Thyroid gland (tissue), 4 donors: Measurements from ENCODE around the gene SH3BP1. TPM values are rescaled to one million over a fixed set of nuclear protein-coding genes. Genes with fewer than 3 reads are reported as not detected.
"Not testable (repeated sequence)": the region's sequence is repeated elsewhere in the genome, so short reads cannot be mapped to it uniquely, and the experiment has no call there.

Experiments
- DNase-seq, 2 donors: peaks; one replicate each; pipeline ENCODE4 v3.0.0-alpha.2; 2019
- H3K27ac ChIP-seq, 3 donors: fragments of 200-600 bp; sonication (generic); 1 replicate in 2 of 3; 2 replicates in 1 of 3; pipeline ENCODE4 v1.5.1; 2016 to 2019; ENCODE audit warnings: mild to moderate bottlenecking in 1 of 3, moderate library complexity in 1 of 3
- H3K27me3 ChIP-seq: fragments of 200-600 bp; sonication (generic); one replicate; pipeline ENCODE4 v1.5.1; 2019
- H3K36me3 ChIP-seq, 2 donors: fragments of 200-600 bp; sonication (generic); one replicate each; pipeline ENCODE4 v1.5.1; 2016 to 2019
- H3K4me1 ChIP-seq, 2 donors: fragments of 200-600 bp; sonication (generic); one replicate each; pipeline ENCODE4 v1.5.1; 2017 to 2019
- H3K4me3 ChIP-seq, 3 donors: fragments of 200-600 bp; sonication (generic); replicated peaks in 1 of 3; 1 replicate in 2 of 3; 2 replicates in 1 of 3; pipeline ENCODE4 v1.5.1; 2016; ENCODE audit warnings: mild to moderate bottlenecking in 1 of 3
- H3K9me3 ChIP-seq: fragments of 200-600 bp; sonication (generic); one replicate; pipeline ENCODE4 v1.5.1; 2017
- POLR2A ChIP-seq, 2 donors: fragments of 450-650 bp; IDR thresholded peaks; one replicate each; pipeline ENCODE4 v1.6.1; 2017; ENCODE audit warnings: antibody characterized with exemption in 2 of 2, mild to moderate bottlenecking in 2 of 2, moderate library complexity in 1 of 2
- WGBS, 2 donors: methylation state at CpG; one replicate each; pipeline ENCODE4 v1.1.5; 2017; 5-methylcytosine and 5-hydroxymethylcytosine counted together
- intact Hi-C: fragments of 100-400 bp; cut with DNase I; formaldehyde crosslinking; loops from one replicate; pipeline ENCODE4 v1.15.1; 2023
- total RNA-seq, 4 donors: library from RNA; depleted of rRNA; stranded (reverse); fragments of >200 nt; gene quantifications; one replicate each; pipeline ENCODE4 v1.2.3, GENCODE V29; 2016
- TF ChIP-seq, protein P1 (sequence below), 6 experiments: fragments of 200-600 bp in 3 of 6; fragments of 450-650 bp in 3 of 6; sonication (generic) in 3 of 6; IDR thresholded peaks; one replicate each; pipeline ENCODE4 v1.5.1; 2016 to 2019; ENCODE audit warnings: antibody characterized with exemption in 6 of 6, mild to moderate bottlenecking in 2 of 6, inconsistent platforms in 1 of 6, moderate library complexity in 1 of 6

Gene SH3BP1
- total RNA-seq, 4 donors from 2014 or later: 0.81 to 10.1 (median 3.3) TPM

DNA sequence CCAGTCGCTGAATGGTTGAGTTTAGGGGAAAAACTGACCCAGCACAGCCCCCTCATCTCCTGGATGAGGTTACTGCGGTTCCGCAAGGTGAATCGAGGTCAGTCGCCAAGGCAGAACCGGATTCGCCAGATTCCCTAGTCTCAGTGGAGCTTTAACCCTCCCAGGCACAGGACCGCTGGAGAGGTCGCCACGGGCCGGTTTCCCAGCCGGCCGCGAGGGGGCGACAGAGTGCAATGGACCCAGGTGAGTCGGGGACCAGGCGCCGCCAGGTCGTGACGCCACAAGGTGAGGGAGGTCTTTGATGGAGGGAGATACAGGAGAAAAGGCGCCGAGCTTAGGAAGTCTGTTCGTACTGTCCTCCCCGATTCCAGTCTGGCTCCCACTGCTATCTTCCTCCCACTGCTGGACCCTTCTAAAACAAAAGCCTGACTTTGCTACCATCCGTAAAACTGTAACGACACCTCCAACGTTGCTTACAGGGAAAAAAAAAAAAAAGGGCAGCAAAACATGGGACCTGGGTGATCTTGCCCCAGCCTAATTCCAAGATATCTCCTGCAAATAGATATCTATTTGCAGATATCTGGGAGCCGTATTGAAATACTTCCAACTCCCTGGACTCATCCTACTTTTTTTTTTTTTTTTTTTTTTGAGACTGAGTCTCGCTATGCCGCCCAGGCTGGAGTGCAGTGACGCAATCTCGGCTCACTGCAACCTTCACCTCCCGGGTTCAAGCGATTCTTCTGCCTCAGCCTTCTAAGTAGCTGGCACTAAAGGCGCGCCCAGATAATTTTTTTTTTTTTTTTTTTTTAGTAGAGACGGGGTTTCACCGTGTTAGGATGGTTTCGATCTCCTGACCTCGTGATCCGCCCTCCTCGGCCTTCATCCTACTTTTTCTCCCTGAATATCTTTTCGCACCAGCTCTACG lies 32.2 kb upstream of the SH3BP1 start:
- WGBS, 2 donors: 3 to 4% methylated on average over 41 to 44 of the region's 44 CpGs
- Histone ChIP-seq H3K36me3 (no peaks in the 10 kb centered on the region), H3K27me3 (no peaks in the 10 kb centered on the region), H3K4me1 (peaks cover 20 to 21% of the 10 kb centered on the region in 2 donors), H3K4me3 (peak overlapping the region in 1 of 3 donors; percentile 93), H3K27ac (peak overlapping the region; percentile 91 to 96 (median 93)), H3K9me3 (no peaks in the 10 kb centered on the region)
- intact Hi-C loops: no loop called here
- DNase-seq: peak; percentile 93 to 95
- TF ChIP-seq, protein P1, sequence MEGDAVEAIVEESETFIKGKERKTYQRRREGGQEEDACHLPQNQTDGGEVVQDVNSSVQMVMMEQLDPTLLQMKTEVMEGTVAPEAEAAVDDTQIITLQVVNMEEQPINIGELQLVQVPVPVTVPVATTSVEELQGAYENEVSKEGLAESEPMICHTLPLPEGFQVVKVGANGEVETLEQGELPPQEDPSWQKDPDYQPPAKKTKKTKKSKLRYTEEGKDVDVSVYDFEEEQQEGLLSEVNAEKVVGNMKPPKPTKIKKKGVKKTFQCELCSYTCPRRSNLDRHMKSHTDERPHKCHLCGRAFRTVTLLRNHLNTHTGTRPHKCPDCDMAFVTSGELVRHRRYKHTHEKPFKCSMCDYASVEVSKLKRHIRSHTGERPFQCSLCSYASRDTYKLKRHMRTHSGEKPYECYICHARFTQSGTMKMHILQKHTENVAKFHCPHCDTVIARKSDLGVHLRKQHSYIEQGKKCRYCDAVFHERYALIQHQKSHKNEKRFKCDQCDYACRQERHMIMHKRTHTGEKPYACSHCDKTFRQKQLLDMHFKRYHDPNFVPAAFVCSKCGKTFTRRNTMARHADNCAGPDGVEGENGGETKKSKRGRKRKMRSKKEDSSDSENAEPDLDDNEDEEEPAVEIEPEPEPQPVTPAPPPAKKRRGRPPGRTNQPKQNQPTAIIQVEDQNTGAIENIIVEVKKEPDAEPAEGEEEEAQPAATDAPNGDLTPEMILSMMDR (IDR thresholded peaks at IDR 0.05): peak; percentile 84 to 98 (median 96)
- peak in 1 of 2 donors; percentile 63 for TF ChIP-seq POLR2A (IDR thresholded peaks at IDR 0.05)

DNA sequence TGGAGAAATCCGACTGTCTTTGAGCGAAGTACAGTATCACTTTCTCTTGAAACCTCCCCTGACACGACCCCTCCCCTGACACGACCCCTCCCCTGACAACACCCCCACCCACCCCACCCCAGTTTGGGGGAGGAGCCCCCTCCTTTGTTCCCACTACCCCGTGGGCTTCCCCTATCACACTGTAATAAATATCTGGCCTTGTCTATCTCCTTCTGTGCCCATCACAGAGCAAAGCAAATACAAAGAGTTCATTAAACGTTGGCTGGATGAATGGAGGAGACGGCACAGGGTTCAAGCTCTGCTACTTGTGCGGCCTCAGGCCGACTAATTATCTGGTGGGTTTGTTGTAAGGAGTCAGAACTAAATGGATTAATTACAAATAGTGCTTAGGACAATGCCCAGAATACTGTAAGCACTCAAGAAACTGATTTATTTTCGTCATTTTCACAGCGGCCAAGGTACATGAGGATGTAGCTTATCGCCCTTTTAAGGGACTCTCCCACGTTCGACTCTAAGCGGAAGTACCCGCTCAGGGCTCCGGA lies 31.5 kb upstream of the SH3BP1 start:
- H3K27me3 ChIP-seq: no peaks in the 10 kb centered on the region
- H3K36me3 ChIP-seq: no peaks in the 10 kb centered on the region
- H3K9me3 ChIP-seq: no peaks in the 10 kb centered on the region
- peak overlapping the region in 2 of 3 donors; percentile 25 to 93 for H3K4me3 ChIP-seq
- TF ChIP-seq, protein P1 (IDR thresholded peaks at IDR 0.05): no peak
- no peak for TF ChIP-seq POLR2A (IDR thresholded peaks at IDR 0.05)
- H3K4me1 ChIP-seq: peaks cover 20 to 25% of the 10 kb centered on the region in 2 donors
- DNase-seq: no peak
- 2% methylated on average over 16 to 17 of the region's 17 CpGs for WGBS, 2 donors
- H3K27ac ChIP-seq: peak overlapping the region; percentile 91 to 96 (median 93)
- intact Hi-C loops: no loop called here

- intact Hi-C loops: no loop called here
- Histone ChIP-seq H3K9me3 (no peaks in the 10 kb centered on the region), H3K27ac (peak within 1 kb of the TSS; percentile 91 to 96 (median 93)), H3K4me3 (peak within 1 kb of the TSS; percentile 71 to 93 (median 93)), H3K27me3 (no peaks in the 10 kb centered on the region), H3K36me3 (no peaks in the 10 kb centered on the region), H3K4me1 (peaks cover 23 to 31% of the 10 kb centered on the region in 2 donors)
- DNase-seq: peak; percentile 93 to 94
- peak in 1 of 2 donors; percentile 58 for TF ChIP-seq POLR2A (IDR thresholded peaks at IDR 0.05)
- TF ChIP-seq, protein P1 (IDR thresholded peaks at IDR 0.05): no peak
- 0 to 1% methylated on average over 7 to 26 of the region's 82 CpGs for WGBS, 2 donors
Observed at GRCh38 chr22:37608477-37609239, 30.8 kb upstream of the SH3BP1 start, which contains the start of gene GGA1. Gene GGA1 (plus strand): TSS chr22:37608834. CDS start chr22:37608861, 27 bp downstream.

GRCh38 chr22:37609240-37610152 lies 30.0 kb upstream of the SH3BP1 start:
- peaks cover 31 to 36% of the 10 kb centered on the region in 2 donors for H3K4me1 ChIP-seq
- H3K4me3 ChIP-seq: peak overlapping the region; percentile 71 to 93 (median 93)
- no peaks in the 10 kb centered on the region for H3K9me3 ChIP-seq
- no peak for TF ChIP-seq POLR2A (IDR thresholded peaks at IDR 0.05)
- TF ChIP-seq, protein P1 (IDR thresholded peaks at IDR 0.05): no peak
- peak overlapping the region; percentile 91 to 96 (median 93) for H3K27ac ChIP-seq
- no peaks in the 10 kb centered on the region for H3K36me3 ChIP-seq
- DNase-seq: peak in 1 of 2 donors; percentile 43
- intact Hi-C loops: no loop called here
- WGBS, 2 donors: 10 to 17% methylated on average over 14 to 19 of the region's 26 CpGs
- no peaks in the 10 kb centered on the region for H3K27me3 ChIP-seq

DNA sequence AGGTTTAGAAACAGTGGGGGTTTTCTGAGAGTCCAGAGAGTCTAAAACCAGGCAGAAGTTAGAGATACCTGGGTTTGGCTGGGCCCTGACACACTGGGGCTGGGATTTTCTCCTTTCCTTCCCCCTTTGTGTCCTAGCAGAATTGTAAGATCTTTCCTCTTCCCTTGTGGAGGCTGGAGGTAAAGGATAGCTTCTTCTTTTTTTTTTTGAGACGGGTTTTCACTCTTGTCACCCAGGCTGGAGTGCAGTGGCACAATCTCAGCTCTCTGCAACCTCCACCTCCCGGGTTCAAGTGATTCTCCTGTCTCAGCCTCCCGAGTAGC lies 29.4 kb upstream of the SH3BP1 start:
- intact Hi-C loops, H3K9me3 ChIP-seq, H3K36me3 ChIP-seq, DNase-seq, H3K27me3 ChIP-seq: not testable (repeated sequence)
- H3K4me1 ChIP-seq: peaks cover 31 to 36% of the 10 kb centered on the region in 2 donors
- peak overlapping the region in 2 of 3 donors; percentile 93 to 96 for H3K27ac ChIP-seq
- peak overlapping the region in 1 of 3 donors; percentile 93 for H3K4me3 ChIP-seq
- 81 to 83% methylated on average over 3 of the region's 3 CpGs for WGBS, 2 donors
